Liver (tissue), 9 donors: ENCODE results near the gene TOMM5. TPM values are rescaled to one million over a fixed set of nuclear protein-coding genes. Genes with fewer than 3 reads are reported as not detected.

Experiments
- DNase-seq: peaks from one replicate; pipeline ENCODE4 v3.0.0-alpha.2; 2017; ENCODE audit warnings: low spot score
- H3K27ac ChIP-seq, 2 donors: one replicate each; pipeline ENCODE4 v1.7.0; 2013; ENCODE audit warnings: inconsistent platforms in 2 of 2, low read length in 2 of 2, control low read depth in 1 of 2, low read depth in 1 of 2, mild to moderate bottlenecking in 1 of 2
- H3K27me3 ChIP-seq, 4 donors: one replicate each; pipeline versions ENCODE4 v1.6.1 to v1.7.0; 2013; ENCODE audit warnings: low read length in 3 of 4, inconsistent platforms in 1 of 4, mild to moderate bottlenecking in 1 of 4, moderate library complexity in 1 of 4; ENCODE audit not compliant: control insufficient read depth in 4 of 4, insufficient read depth in 4 of 4
- H3K36me3 ChIP-seq, 4 donors: one replicate each; pipeline versions ENCODE4 v1.6.1 to v1.7.0; 2013; ENCODE audit warnings: low read length in 3 of 4, mild to moderate bottlenecking in 3 of 4, low read depth in 1 of 4, moderate library complexity in 1 of 4; ENCODE audit not compliant: control insufficient read depth in 4 of 4, insufficient read depth in 3 of 4
- H3K4me1 ChIP-seq, 4 donors: one replicate each; pipeline versions ENCODE4 v1.6.1 to v1.7.0; 2013; ENCODE audit warnings: low read length in 3 of 4, mild to moderate bottlenecking in 3 of 4, moderate library complexity in 1 of 4; ENCODE audit not compliant: control insufficient read depth in 4 of 4, insufficient read depth in 4 of 4
- H3K4me3 ChIP-seq, 3 donors: one replicate each; pipeline versions ENCODE4 v1.6.1 to v1.7.0; 2013; ENCODE audit warnings: low read length in 3 of 3, control low read depth in 1 of 3, low read depth in 1 of 3, mild to moderate bottlenecking in 1 of 3
- H3K9ac ChIP-seq, 2 donors: one replicate each; pipeline ENCODE4 v1.7.0; 2013; ENCODE audit warnings: low read length in 2 of 2, mild to moderate bottlenecking in 2 of 2, moderate library complexity in 2 of 2, control low read depth in 1 of 2, low read depth in 1 of 2
- H3K9me3 ChIP-seq, 4 donors: one replicate each; pipeline versions ENCODE4 v1.6.1 to v1.7.0; 2013; ENCODE audit warnings: low read length in 3 of 4; ENCODE audit not compliant: control insufficient read depth in 4 of 4
- ATF3 ChIP-seq: IDR thresholded peaks from 2 replicates; pipeline ENCODE4 v1.6.1; 2016; ENCODE audit warnings: antibody characterized with exemption
- CTCF ChIP-seq: fragments of 150-350 bp; IDR thresholded peaks from 2 replicates; pipeline ENCODE4 v1.5.1; 2017; ENCODE audit warnings: improper control_type of control experiment, low read depth, low read length; ENCODE audit not compliant: missing input control
- EGR1 ChIP-seq, 2 donors: IDR thresholded peaks; 2 replicates each; pipeline ENCODE4 v1.6.1; 2016 to 2018; ENCODE audit warnings: antibody characterized with exemption in 2 of 2, low read depth in 2 of 2
- FOXA1 ChIP-seq: IDR thresholded peaks from 2 replicates; pipeline ENCODE4 v1.6.1; 2016; ENCODE audit warnings: antibody characterized with exemption
- FOXA2 ChIP-seq: IDR thresholded peaks from 2 replicates; pipeline ENCODE4 v1.6.1; 2016; ENCODE audit warnings: antibody characterized with exemption
- GABPA ChIP-seq, 2 donors: IDR thresholded peaks in 1 of 2; conservative IDR thresholded peaks in 1 of 2; 2 replicates each; pipeline ENCODE4 v1.6.1; 2016; ENCODE audit warnings: antibody characterized with exemption in 2 of 2, mild to moderate bottlenecking in 1 of 2, moderate library complexity in 1 of 2
- HNF4A ChIP-seq, 2 donors: conservative IDR thresholded peaks; 2 replicates each; pipeline ENCODE4 v1.6.1; 2016; ENCODE audit warnings: antibody characterized with exemption in 2 of 2, mild to moderate bottlenecking in 2 of 2
- JUND ChIP-seq, 2 donors: IDR thresholded peaks; 2 replicates each; pipeline ENCODE4 v1.6.1; 2016; ENCODE audit warnings: antibody characterized with exemption in 2 of 2
- MAX ChIP-seq: IDR thresholded peaks from 2 replicates; pipeline ENCODE4 v1.6.1; 2016; ENCODE audit warnings: antibody characterized with exemption
- NR2F2 ChIP-seq: IDR thresholded peaks from 2 replicates; pipeline ENCODE4 v1.6.1; 2016; ENCODE audit warnings: antibody characterized with exemption
- RAD21 ChIP-seq, 2 donors: IDR thresholded peaks; 2 replicates each; pipeline ENCODE4 v1.6.1; 2016; ENCODE audit warnings: antibody characterized with exemption in 2 of 2, mild to moderate bottlenecking in 2 of 2
- REST ChIP-seq: IDR thresholded peaks from 2 replicates; pipeline ENCODE4 v1.6.1; 2016; ENCODE audit warnings: antibody characterized with exemption, mild to moderate bottlenecking
- RXRA ChIP-seq, 2 donors: IDR thresholded peaks; 2 replicates each; pipeline ENCODE4 v1.6.1; 2017 to 2018; ENCODE audit warnings: antibody characterized with exemption in 2 of 2, mild to moderate bottlenecking in 1 of 2
- SP1 ChIP-seq: IDR thresholded peaks from 2 replicates; pipeline ENCODE4 v1.6.1; 2018; ENCODE audit warnings: antibody characterized with exemption, mild to moderate bottlenecking
- YY1 ChIP-seq: IDR thresholded peaks from 2 replicates; pipeline ENCODE4 v1.6.1; 2016; ENCODE audit warnings: antibody characterized with exemption, mild to moderate bottlenecking
- WGBS: extraction: QIAGEN DNeasy Blood & Tissue Kit; methylation state at CpG from one replicate; pipeline ENCODE4 v1.1.7; 2013; 5-methylcytosine and 5-hydroxymethylcytosine counted together
- polyA plus RNA-seq, 2 donors: library from polyadenylated mRNA; stranded (reverse) in 1 of 2; unstranded in 1 of 2; fragments of 200-250 nt in 1 of 2; fragments of >200 nt in 1 of 2; fragmentation: Nextera tagmentation in 1 of 2; extraction: Ambion mirVana in 1 of 2; gene quantifications; one replicate each; pipeline versions ENCODE4 v1.2.1 to v1.2.3, GENCODE V29; 2013 to 2015
- total RNA-seq, 2 donors: library from RNA; depleted of rRNA; stranded (reverse); fragments of >200 nt; gene quantifications; one replicate each; pipeline ENCODE4 v1.2.3, GENCODE V29; 2014
- donor health status: healthy.
- donor health status: healthy.
- donor health status: healthy.
- donor health status: healthy.
- donor health status: healthy.

Gene TOMM5
- total and polyA plus RNA-seq, 4 donors: 43.0 to 107 (median 71.9) TPM

GRCh38 chr9:37564916-37565315, 27.5 kb downstream of the TOMM5 start:
- no peak for DNase-seq
- WGBS: 97% methylated on average over 4 of the region's 4 CpGs
- no peaks in the 10 kb centered on the region for H3K27me3 ChIP-seq
- no peak for TF ChIP-seq MAX
- no peak for TF ChIP-seq CTCF
- TF ChIP-seq ATF3: no peak
- TF ChIP-seq HNF4A (conservative IDR thresholded peaks at IDR 0.05): no peak
- no peak for TF ChIP-seq NR2F2
- TF ChIP-seq EGR1 (IDR thresholded peaks at IDR 0.05; ENCODE audit: low read depth in 2 of 2): no peak
- no peak for TF ChIP-seq FOXA2
- no peak for TF ChIP-seq RAD21 (IDR thresholded peaks at IDR 0.05)
- TF ChIP-seq SP1: no peak
- TF ChIP-seq FOXA1: no peak
- no peak for TF ChIP-seq RXRA (IDR thresholded peaks at IDR 0.05)
- TF ChIP-seq GABPA (IDR thresholded peaks at IDR 0.05 in 1 of 2, conservative IDR thresholded peaks at IDR 0.05 in 1 of 2): no peak
- TF ChIP-seq JUND (IDR thresholded peaks at IDR 0.05): no peak
- no peak for TF ChIP-seq YY1
- no peaks in the 10 kb centered on the region for H3K4me1 ChIP-seq
- no peak overlapping the region for H3K9ac ChIP-seq
- no peak overlapping the region for H3K27ac ChIP-seq
- no peaks in the 10 kb centered on the region for H3K36me3 ChIP-seq
- no peak overlapping the region for H3K4me3 ChIP-seq
- peaks cover 0 to 4% (median 0%) of the 10 kb centered on the region in 4 donors for H3K9me3 ChIP-seq

- Histone ChIP-seq H3K9ac (no peak overlapping the region), H3K4me3 (no peak overlapping the region), H3K36me3 (no peaks in the 10 kb centered on the region), H3K27ac (no peak overlapping the region), H3K4me1 (no peaks in the 10 kb centered on the region), H3K9me3 (peaks cover 0 to 4% (median 0%) of the 10 kb centered on the region in 4 donors), H3K27me3 (no peaks in the 10 kb centered on the region)
- no peak for DNase-seq
- 94% methylated on average over 3 of the region's 3 CpGs for WGBS
- TF ChIP-seq REST: no peak
- TF ChIP-seq EGR1 (IDR thresholded peaks at IDR 0.05; ENCODE audit: low read depth in 2 of 2): no peak
- TF ChIP-seq JUND (IDR thresholded peaks at IDR 0.05): no peak
- no peak for TF ChIP-seq YY1
- TF ChIP-seq GABPA (IDR thresholded peaks at IDR 0.05 in 1 of 2, conservative IDR thresholded peaks at IDR 0.05 in 1 of 2): no peak
- no peak for TF ChIP-seq MAX
- no peak for TF ChIP-seq CTCF
- no peak for TF ChIP-seq HNF4A (conservative IDR thresholded peaks at IDR 0.05)
- no peak for TF ChIP-seq FOXA1
These were observed 28.4 kb downstream of the TOMM5 start for GRCh38 chr9:37563806-37564513.
